Breast epithelium (tissue), 4 donors: Measurements from ENCODE around the gene FHOD3. TPM values are rescaled to one million over a fixed set of nuclear protein-coding genes. Genes with fewer than 3 reads are reported as not detected.

Experiments
- DNase-seq, 2 donors: peaks; one replicate each; pipeline ENCODE4 v3.0.0-alpha.2; 2019; ENCODE audit warnings: low spot score in 2 of 2
- H3K27ac ChIP-seq, 2 donors: fragments of 200-600 bp; sonication (generic) in 1 of 2; one replicate each; pipeline ENCODE4 v1.5.1; 2016 to 2019; ENCODE audit warnings: mild to moderate bottlenecking in 1 of 2
- H3K27me3 ChIP-seq, 2 donors: fragments of 200-600 bp; sonication (generic) in 1 of 2; one replicate each; pipeline versions ENCODE4 v1.5.1 to v1.6.0; 2017 to 2019; ENCODE audit warnings: control low read depth in 1 of 2, mild to moderate bottlenecking in 1 of 2
- H3K36me3 ChIP-seq: fragments of 200-600 bp; one replicate; pipeline ENCODE4 v1.5.1; 2019
- H3K4me1 ChIP-seq, 2 donors: fragments of 200-600 bp; sonication (generic); one replicate each; pipeline ENCODE4 v1.5.1; 2016 to 2019; ENCODE audit warnings: control low read depth in 1 of 2
- H3K4me3 ChIP-seq, 3 donors: fragments of 200-600 bp; sonication (generic); 1 replicate in 2 of 3; 2 replicates in 1 of 3; pipeline ENCODE4 v1.5.1; 2016 to 2019; ENCODE audit warnings: mild to moderate bottlenecking in 3 of 3, moderate library complexity in 2 of 3
- H3K9me3 ChIP-seq, 2 donors: fragments of 200-600 bp; sonication (generic) in 1 of 2; one replicate each; pipeline ENCODE4 v1.5.1; 2016 to 2019; ENCODE audit warnings: control low read depth in 1 of 2
- CTCF ChIP-seq, 3 donors: fragments of 450-650 bp; IDR thresholded peaks; one replicate each; pipeline ENCODE4 v1.5.1; 2016 to 2017; ENCODE audit warnings: antibody characterized with exemption in 3 of 3, mild to moderate bottlenecking in 3 of 3, moderate library complexity in 3 of 3
- POLR2A ChIP-seq: fragments of 450-650 bp; IDR thresholded peaks from one replicate; pipeline ENCODE4 v1.6.1; 2016; ENCODE audit warnings: antibody characterized with exemption, mild to moderate bottlenecking, moderate library complexity
- POLR2AphosphoS5 ChIP-seq, 3 donors: sonication (generic); formaldehyde crosslinking; IDR thresholded peaks; one replicate each; pipeline ENCODE4 v1.6.1; 2017; ENCODE audit warnings: antibody characterized with exemption in 3 of 3
- intact Hi-C: fragments of 100-400 bp; cut with DNase I; formaldehyde crosslinking; loops from one replicate; pipeline ENCODE4 v1.15.1; 2023; ENCODE audit warnings: low total_unique reads
- total RNA-seq, 3 donors: library from RNA; depleted of rRNA; stranded (reverse); fragments of >200 nt; gene quantifications; one replicate each; pipeline ENCODE4 v1.1.0, GENCODE V29; 2016

Gene FHOD3
- total RNA-seq, 3 donors from 2014 or later = 1.9 to 13.1 (median 13.0) TPM

- Histone ChIP-seq H3K36me3 (no peaks in the 10 kb centered on the region), H3K4me3 (no peak overlapping the region), H3K9me3 (no peaks in the 10 kb centered on the region), H3K27me3 (no peaks in the 10 kb centered on the region), H3K27ac (no peak overlapping the region), H3K4me1 (no peaks in the 10 kb centered on the region)
- TF ChIP-seq CTCF (IDR thresholded peaks at IDR 0.05) (no peak), POLR2A (no peak), POLR2AphosphoS5 (IDR thresholded peaks at IDR 0.05) (no peak)
- no peak for DNase-seq
- intact Hi-C loops = no loop called here
These were observed 112.3 kb downstream of the FHOD3 start for GRCh38 chr18:36409779-36410178.

DNA sequence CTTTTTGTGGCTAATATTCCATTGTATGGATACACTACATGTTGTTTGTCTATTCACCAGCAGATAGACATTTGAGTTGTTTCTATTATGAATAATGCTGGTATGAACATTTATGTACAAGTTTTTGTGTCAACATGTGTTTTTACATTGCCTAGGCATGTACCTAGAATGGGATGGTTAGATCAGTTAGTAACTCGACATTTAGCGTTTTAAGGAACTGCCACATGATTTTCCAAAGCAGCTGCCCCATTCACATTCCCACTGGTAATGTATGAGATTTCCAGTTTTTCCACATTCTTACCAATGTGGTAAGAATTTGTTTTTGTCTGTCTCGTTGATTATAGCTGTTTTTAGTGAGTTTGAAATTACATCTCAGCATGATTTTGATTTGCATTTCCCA lies 112.8 kb downstream of the FHOD3 start:
- Histone ChIP-seq H3K36me3 (no peaks in the 10 kb centered on the region), H3K27ac (no peak overlapping the region), H3K4me1 (no peaks in the 10 kb centered on the region), H3K27me3 (no peaks in the 10 kb centered on the region), H3K4me3 (no peak overlapping the region), H3K9me3 (no peaks in the 10 kb centered on the region)
- intact Hi-C loops = no loop called here
- TF ChIP-seq POLR2AphosphoS5 (IDR thresholded peaks at IDR 0.05) = no peak
- no peak for TF ChIP-seq POLR2A
- no peak for TF ChIP-seq CTCF (IDR thresholded peaks at IDR 0.05)
- no peak for DNase-seq

DNA sequence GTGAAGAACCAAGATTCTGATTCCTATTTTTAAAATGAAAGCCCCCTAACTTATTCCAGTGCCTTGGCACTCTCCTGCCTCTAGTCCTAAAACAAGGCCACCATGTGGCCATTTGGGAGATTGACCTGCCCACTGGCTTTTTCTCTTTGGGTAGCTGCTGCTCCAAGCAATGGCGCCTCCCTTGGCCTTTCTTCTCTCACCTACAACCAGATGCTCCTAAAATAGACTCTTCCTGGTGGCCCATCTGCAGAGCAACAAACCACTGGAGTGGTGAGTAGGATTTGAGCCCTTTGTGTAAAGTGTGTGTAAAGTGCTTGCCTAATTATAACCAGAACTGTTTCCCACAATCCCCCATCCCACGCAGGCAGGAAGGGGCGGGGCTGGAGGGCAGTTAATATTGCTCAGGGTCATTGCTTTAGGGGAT lies 114.2 kb downstream of the FHOD3 start:
- intact Hi-C loops = no loop called here
- Histone ChIP-seq H3K4me3 (no peak overlapping the region), H3K27ac (no peak overlapping the region), H3K4me1 (no peaks in the 10 kb centered on the region), H3K27me3 (no peaks in the 10 kb centered on the region), H3K9me3 (no peaks in the 10 kb centered on the region), H3K36me3 (no peaks in the 10 kb centered on the region)
- TF ChIP-seq CTCF (IDR thresholded peaks at IDR 0.05) (no peak), POLR2AphosphoS5 (IDR thresholded peaks at IDR 0.05) (no peak), POLR2A (no peak)
- DNase-seq = no peak

DNA sequence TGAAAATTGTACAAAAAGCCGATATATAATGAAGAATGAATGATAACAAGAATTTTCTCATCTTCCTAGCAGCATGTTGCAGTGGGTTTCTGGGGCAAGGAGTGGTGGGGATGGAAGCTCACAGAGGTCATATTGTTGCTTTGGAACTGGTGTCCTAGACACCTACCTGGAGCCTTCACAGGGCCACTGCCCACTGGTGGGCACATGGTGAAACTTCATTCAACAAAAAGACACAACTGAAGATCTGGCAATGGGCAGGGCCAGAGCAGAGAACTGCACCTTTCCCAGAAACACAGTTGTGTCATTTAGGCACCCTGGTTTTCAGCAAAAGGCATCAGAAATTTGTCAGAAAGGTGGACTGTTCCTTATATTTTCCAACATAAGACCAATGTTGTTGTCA lies 115.3 kb downstream of the FHOD3 start:
- H3K36me3 ChIP-seq = no peaks in the 10 kb centered on the region
- no peak overlapping the region for H3K4me3 ChIP-seq
- H3K27ac ChIP-seq = no peak overlapping the region
- TF ChIP-seq CTCF (IDR thresholded peaks at IDR 0.05) (no peak), POLR2AphosphoS5 (IDR thresholded peaks at IDR 0.05) (no peak)
- DNase-seq = no peak
- intact Hi-C loops = no loop called here
- H3K9me3 ChIP-seq = no peaks in the 10 kb centered on the region
- no peaks in the 10 kb centered on the region for H3K27me3 ChIP-seq
- H3K4me1 ChIP-seq = no peaks in the 10 kb centered on the region

GRCh38 chr18:36415171-36415570 lies 117.7 kb downstream of the FHOD3 start:
- no peaks in the 10 kb centered on the region for H3K36me3 ChIP-seq
- H3K9me3 ChIP-seq = no peaks in the 10 kb centered on the region
- intact Hi-C loops = no loop called here
- H3K4me3 ChIP-seq = no peak overlapping the region
- no peaks in the 10 kb centered on the region for H3K27me3 ChIP-seq
- TF ChIP-seq POLR2A (no peak), CTCF (IDR thresholded peaks at IDR 0.05) (no peak), POLR2AphosphoS5 (IDR thresholded peaks at IDR 0.05) (no peak)
- no peaks in the 10 kb centered on the region for H3K4me1 ChIP-seq
- no peak for DNase-seq
- no peak overlapping the region for H3K27ac ChIP-seq
